ENCODE measurements around the gene TP73.
"Not testable (repeated sequence)": the region's sequence is repeated elsewhere in the genome, so short reads cannot be mapped to it uniquely, and the experiment has no call there.

TP73 gene

GRCh38 chr1:3746830-3747521 lies 94.7 kb downstream of the TP73 start:
- DNase-seq: peak; percentile 95

GRCh38 chr1:3747522-3747848 lies 95.2 kb downstream of the TP73 start:
- no peak for DNase-seq

- no peak for DNase-seq
Observed at GRCh38 chr1:3747903-3748302, 95.6 kb downstream of the TP73 start.

DNA sequence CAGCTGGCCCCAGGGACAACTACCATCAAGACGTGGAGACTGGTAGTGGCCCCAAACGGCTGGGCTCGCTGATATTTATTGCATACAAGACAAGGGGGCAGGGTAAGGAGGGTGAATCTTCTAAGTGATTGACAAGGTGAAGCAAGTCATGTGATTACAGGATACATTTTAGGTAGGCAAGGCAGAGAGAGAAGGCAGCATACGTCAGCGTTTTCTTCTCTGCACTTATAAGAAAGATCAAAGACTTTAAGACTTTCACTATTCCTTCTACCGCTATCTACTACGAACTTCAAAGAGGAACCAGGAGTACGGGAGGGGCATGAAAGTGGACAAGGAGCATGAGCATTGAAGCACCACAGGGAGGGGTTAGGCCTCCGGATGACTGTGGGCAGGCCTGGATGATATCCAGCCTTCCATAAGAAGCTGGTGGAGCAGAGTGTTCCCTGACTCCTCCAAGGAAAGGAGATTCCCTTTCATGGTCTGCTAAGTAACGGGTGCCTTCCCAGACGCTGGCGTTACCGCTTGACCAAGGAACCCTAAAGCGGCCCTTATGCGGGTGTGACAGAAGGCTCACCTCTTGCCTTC lies 96.1 kb downstream of the TP73 start:
- not testable (repeated sequence) for DNase-seq

- DNase-seq: no peak
Observed at GRCh38 chr1:3749512-3749911, 97.2 kb downstream of the TP73 start.

DNA sequence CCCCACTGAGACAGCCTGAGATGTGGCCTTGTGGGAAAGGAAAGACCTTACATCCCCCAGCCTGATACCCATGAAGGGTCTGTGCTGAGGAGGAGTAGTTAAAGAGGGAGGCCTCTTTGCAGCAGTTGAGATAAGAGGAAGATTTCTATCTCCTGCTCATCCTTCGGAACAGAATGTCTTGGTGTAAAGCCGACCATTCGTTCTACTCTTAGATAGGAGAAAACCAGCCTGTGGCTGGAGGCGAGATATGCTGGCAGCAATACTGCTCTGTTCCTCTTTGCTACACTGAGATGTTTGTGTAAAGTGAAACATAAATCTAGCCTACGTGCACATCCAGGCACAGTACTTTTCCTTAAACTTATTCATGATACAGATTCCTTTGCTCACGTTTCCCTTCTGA lies 98.4 kb downstream of the TP73 start:
- DNase-seq: no peak

DNA sequence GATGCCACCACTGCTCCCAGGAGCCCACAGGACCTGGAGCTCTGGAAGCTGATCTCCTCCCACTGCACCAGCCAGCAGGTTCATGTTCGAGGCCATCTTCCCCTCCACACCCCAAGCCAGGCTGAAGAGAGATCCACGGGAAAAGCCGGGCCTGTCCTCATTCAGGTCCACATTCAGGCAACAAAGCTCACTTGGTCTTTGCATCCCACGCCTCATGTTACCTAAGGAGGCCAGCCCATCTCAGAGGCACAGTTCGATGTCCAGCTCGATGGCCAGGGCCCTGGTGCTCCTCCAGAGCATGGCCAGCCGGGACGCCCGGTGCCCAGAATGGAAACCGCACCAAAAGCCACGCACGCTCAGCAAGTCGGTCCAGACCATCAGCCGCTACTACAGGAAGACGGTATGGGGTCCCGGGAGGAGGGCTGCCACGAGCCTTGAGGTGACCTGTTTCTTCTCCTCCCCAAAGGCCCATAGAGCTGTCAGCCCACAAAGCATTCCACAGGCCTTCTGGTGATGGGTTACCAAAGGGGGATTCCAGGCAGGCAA lies 100.2 kb downstream of the TP73 start, which contains the start of gene CCDC27:
TSS of gene CCDC27 (plus strand) at position 51 of the 546 bp plus-strand sequence. CDS start at position 83, 32 bp downstream.
- no peak for DNase-seq

DNA sequence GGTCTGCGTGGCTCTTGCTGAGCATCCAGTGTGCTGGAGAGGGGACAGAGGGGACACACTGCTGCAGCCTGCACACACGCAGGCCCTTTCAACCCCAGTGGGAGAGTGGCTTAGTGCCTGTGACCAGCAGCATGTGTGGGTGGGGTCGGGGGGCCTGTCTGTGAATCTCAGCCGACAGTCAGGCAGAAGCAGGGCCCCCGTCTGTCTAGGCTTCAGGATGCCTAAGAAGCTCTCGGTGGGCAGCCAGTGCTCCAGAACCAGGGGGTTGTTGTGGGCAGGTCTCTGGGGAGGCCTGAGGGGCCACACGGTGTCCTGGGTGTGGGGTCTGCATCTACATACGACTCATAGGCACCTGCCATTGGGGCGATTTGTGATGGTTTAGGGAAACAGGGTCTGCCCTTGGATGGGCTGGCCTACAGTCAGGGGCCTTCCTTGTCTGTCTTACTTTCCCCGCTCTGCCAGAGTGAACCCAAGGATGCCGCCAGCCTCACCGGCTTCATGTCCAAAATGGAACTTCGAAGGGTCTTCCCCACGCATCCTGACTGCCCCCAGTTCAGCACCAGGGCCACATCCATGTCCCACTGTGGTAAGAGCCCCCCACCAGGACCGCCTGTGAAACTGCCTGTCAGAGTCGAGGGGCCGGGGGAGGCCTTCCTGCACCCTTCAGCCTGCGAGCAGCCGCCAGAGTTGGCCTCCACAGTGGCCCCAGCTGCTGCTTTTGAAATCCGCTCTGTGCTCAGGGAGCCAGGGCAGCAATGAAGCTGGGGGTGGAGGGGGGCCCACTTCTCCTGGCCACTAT lies 101.5 kb downstream of the TP73 start:
- DNase-seq: no peak

DNA sequence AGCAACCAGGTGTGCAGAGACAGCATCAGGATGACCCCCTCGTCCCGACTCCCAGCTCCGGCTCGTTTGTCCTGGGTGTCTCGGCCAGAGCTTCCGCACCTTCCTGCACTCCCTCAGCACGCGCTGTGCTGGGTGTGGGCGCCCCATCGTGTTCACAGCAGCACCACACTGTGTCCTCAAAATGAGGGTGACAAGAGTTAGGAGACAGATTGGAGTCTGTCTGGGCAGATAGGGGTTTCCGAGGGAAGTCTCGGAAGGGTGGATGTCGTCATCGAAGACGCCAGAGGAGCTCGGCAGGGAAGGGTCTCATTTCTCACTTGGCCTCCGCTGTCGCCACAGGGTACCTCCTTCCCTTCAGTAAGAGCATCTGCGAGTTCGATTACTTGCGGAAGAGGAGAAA lies 104.1 kb downstream of the TP73 start:
- DNase-seq: no peak

- no peak for DNase-seq
Observed at GRCh38 chr1:3759164-3759563, 106.8 kb downstream of the TP73 start.

- no peak for DNase-seq
Observed at GRCh38 chr1:3759796-3760195, 107.5 kb downstream of the TP73 start.

DNA sequence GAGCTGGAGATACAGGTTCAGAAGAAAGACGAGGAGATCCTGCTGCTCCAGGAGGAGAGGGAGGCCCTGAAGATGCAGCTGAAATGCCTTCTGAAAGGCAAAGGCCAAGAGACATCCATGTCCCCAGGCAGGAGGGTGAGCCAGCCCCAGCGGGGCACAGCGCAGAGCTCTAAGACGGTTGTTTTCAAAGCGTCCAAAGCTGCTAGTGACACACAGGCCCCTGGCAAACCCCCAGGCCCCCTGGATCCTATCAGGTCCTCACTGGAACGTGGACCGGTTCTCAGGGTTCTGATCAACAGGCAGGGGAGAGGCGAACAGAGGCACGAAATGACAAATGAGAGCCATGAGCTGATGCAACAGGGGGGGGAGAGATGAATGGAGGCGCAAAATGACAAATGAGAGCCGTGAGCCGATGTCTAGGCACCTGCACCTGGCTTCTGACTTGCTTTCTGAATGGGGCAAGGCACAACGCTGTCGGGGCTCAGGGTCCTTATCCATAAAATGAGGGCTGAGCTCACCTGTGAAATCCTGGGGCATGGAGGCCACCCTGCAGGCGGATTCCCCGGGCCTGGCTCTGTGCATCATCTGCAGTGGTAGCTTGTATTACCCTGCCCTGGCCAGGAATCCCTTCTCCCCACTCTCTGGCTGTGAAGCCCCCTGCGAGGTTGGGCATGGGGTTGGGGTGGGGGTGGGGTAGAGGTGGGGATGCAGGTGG lies 109.1 kb downstream of the TP73 start:
- DNase-seq: no peak

GRCh38 chr1:3762151-3762872 lies 110.0 kb downstream of the TP73 start:
- DNase-seq: no peak

GRCh38 chr1:3762873-3763228 lies 110.5 kb downstream of the TP73 start:
- DNase-seq: no peak

DNA sequence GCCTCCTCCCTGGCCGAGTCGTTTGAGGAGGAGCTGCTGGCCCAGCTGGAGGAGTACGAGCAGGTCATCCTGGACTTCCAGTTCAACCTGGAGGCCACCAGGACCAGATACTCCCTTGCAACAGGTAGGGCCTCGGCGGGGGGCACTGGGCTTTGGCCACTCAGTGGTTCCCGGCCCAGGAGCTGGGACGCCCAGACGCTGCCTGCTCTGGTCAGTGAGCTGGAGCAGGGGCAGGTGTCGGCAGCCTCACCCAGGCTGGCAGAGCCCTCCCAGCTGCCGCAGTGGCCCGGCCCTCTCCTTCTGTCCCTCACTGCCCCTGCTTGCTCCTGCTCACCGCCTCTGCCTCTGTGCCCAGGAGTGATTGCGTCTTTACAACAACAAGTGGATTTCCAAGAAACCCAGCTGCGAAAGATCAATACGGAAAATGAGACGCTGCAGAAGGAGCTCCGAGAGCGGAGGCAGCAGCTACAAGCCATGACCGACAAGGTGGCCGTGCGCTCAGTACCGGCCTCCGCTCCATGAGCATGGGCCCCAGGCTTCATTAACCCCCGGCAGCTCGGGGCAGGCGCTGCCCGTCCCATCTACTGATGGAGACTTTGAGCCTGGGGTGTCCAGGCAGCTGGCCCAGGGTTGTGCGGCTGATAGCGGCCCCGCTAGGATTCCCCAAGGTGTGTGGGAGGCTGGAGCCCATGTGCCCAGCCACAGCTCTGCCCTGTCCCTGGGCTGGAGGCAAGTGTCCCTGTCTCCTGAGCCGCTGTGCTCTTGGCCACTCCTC lies 111.2 kb downstream of the TP73 start:
- DNase-seq: no peak

DNA sequence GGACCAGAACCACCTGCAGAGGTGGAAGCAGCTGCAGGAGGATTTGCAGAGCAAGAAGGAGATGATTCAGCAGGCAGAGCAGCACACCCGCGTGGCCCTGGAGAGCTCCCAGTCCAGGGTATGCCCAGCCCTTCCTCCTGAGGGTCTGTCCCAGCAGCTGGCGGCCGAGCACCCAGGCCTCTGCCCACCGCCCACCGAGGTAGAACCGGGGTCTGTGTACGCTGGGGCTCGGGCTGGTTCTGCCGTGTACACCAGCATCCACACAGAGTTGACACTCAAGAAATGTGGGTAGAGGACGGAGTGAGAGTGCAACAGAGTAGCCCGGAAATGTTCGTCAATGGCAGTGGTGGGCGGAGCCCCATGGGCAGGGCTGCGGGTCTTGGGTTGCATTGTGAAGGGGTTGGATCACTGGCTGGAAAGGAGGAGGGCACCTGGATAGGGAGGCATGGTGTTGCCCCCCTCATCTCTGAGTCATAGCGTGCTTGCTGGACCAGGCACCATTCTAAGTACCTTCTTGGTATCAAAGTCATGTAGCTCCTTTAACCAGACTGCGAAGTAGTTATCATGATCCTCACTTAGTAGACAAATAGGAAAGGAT lies 115.1 kb downstream of the TP73 start:
- no peak for DNase-seq

- no peak for DNase-seq
Observed at GRCh38 chr1:3768811-3769390, 116.6 kb downstream of the TP73 start.

DNA sequence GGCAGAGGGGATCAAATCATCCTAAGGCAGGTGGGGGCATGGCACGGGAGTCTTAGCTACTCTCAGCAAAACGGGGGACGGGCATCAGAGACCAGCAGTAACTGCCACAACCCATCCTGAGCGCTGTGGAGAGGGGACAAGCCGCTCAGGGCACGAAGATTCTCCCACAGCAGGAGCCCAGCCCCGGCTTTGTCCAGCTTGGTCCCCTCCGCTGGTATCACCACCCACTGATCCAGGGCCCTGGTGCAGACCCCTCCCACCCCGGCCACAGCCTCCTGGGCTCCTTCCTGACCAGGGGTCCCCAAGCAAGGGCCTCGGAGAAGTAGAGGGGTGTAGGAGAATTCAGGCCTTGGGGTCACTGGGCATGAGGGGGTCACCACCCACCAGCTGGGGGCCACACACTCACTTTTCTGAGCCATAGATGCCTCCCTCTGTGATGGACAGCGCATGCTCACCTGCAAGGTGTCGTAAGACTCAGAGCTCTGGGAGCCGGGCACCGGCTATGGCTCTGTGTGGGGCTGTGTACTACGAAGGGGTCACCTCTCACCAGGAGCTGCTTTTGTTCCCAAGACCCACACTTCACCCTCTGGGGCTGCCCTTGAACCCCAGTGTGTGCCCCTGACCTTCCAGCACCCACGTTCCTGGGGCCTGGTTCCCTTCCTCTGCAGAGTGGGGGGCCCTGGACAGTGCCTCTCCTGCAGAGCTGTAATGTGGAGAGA lies 117.9 kb downstream of the TP73 start:
- DNase-seq: no peak

DNA sequence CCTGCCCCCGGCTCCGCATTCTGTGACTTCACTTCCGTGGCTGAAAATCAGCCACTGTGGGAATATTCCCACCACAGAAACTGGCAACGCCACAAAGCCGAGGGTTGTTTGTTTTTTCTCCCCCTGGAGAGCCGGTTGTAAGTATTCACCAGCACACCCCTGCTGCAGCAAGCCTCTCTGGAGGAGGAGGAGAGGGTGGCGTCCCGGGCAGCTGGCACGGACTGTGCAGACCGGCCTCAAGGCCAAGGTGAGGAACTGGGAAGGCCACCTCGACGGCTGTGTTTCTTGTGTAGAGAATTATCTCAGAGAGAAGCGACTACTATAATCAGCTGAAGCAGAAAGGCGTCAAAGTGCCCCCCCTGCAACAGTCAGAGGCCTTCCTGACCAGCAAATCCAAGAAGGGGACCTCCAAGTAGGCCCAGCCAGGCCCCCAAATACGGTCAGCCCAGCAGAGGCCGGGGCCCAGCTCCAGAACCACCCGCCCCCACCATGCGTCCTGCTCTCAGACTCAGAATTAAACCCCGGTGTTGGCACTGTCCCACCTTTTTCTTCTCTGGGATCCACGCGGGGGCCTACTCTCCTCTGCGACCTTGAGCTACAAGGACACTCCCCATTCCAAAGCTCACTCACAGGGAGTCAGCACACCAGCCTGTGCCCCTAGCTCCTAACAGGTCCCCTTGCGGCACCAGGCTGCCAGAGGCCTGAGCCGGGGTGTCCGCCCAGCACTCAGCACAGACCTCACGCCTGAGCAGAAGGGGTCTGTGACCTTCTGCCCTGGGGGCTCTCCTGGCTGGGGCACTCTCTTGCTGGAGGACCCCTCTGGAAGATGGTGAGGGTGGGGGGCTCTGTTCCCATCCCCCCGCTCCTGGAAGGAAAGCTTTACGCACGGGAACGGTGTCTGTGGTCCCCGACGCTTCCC lies 119.1 kb downstream of the TP73 start:
- no peak for DNase-seq
